ENCODE measurements around the gene PDAP1.
"Not testable (repeated sequence)": the region's sequence is repeated elsewhere in the genome, so short reads cannot be mapped to it uniquely, and the experiment has no call there.

GRCh38 chr7:99379693-99380031 is 28.7 kb downstream of the PDAP1 start:
- TF ChIP-seq MAX (IDR thresholded peaks at IDR 0.05; ENCODE audit: low read depth, low read length); CTCF (IDR thresholded peaks at IDR 0.05; ENCODE audit: low read depth, low read length); POLR2A (IDR thresholded peaks at IDR 0.05; ENCODE audit: extremely low read depth, insufficient read length): not testable (repeated sequence)
